GM12878 (cell line): ENCODE data around the gene SUGCT.

Experiments used
- BACH1 ChIP-seq: fragments of 450-650 bp; IDR thresholded peaks from 2 replicates; pipeline ENCODE4 v1.6.1; 2017; ENCODE audit warnings: mild to moderate bottlenecking, borderline replicate concordance
- HCFC1 ChIP-seq: fragments of 150-350 bp; IDR thresholded peaks from 2 replicates; pipeline ENCODE4 v1.6.1; 2014; ENCODE audit warnings: low read length
- MYC ChIP-seq: IDR thresholded peaks from 2 replicates; pipeline ENCODE4 v1.6.1; 2011; ENCODE audit warnings: mild to moderate bottlenecking, low read length, moderate library complexity, inconsistent platforms; ENCODE audit not compliant: insufficient read depth, insufficient replicate concordance, insufficient read length, severe bottlenecking
- POLR2AphosphoS5 ChIP-seq: IDR thresholded peaks from 2 replicates; pipeline ENCODE4 v1.6.1; 2011; ENCODE audit warnings: mild to moderate bottlenecking, low read length, inconsistent platforms
- TAF1 ChIP-seq: IDR thresholded peaks from 2 replicates; pipeline ENCODE4 v1.6.1; 2011; ENCODE audit warnings: mild to moderate bottlenecking, low read depth, low read length, borderline replicate concordance
- YY1 ChIP-seq: IDR thresholded peaks from 2 replicates; pipeline ENCODE4 v1.6.1; 2011; ENCODE audit warnings: low read depth, mild to moderate bottlenecking, low read length
- TF ChIP-seq, protein P1 (sequence below), 3 experiments: IDR thresholded peaks in 2 of 3; conservative IDR thresholded peaks in 1 of 3; 2 replicates each; pipeline ENCODE4 v1.5.1; 2011; ENCODE audit warnings: low read depth in 3 of 3, low read length in 3 of 3, mild to moderate bottlenecking in 3 of 3, control low read depth in 2 of 3, moderate library complexity in 2 of 3, inconsistent platforms in 1 of 3, mixed read lengths in 1 of 3; ENCODE audit not compliant: control insufficient read depth in 2 of 3, insufficient read depth in 1 of 3; ENCODE audit errors: extremely low read depth in 1 of 3

DNA sequence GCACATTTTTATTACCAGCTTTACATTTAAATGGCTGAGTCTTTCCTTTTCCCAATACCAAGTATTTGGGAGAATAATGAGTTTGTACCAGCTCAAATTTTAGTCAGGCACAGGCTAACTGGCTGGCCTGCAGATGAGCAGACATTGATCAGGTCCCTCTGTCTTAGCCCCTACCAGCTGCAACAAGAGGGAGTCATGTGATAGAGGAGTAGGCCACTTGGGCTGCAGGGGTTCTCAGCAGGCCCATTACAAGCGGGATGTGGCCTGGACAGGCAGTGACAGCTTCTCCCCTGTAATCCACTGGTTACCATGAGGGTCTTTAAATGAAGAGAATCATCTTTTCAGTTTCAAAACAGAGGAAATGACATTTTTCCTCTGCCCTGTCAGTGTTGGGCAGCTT lies 283.6 kb downstream of the SUGCT start:
- TF ChIP-seq POLR2AphosphoS5, result no peak
- no peak for TF ChIP-seq MYC
- no peak for TF ChIP-seq YY1
- no peak for TF ChIP-seq BACH1
- TF ChIP-seq HCFC1, result no peak
- TF ChIP-seq TAF1, result no peak
- TF ChIP-seq, protein P1, sequence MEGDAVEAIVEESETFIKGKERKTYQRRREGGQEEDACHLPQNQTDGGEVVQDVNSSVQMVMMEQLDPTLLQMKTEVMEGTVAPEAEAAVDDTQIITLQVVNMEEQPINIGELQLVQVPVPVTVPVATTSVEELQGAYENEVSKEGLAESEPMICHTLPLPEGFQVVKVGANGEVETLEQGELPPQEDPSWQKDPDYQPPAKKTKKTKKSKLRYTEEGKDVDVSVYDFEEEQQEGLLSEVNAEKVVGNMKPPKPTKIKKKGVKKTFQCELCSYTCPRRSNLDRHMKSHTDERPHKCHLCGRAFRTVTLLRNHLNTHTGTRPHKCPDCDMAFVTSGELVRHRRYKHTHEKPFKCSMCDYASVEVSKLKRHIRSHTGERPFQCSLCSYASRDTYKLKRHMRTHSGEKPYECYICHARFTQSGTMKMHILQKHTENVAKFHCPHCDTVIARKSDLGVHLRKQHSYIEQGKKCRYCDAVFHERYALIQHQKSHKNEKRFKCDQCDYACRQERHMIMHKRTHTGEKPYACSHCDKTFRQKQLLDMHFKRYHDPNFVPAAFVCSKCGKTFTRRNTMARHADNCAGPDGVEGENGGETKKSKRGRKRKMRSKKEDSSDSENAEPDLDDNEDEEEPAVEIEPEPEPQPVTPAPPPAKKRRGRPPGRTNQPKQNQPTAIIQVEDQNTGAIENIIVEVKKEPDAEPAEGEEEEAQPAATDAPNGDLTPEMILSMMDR (IDR thresholded peaks at IDR 0.05 in 2 of 3, conservative IDR thresholded peaks at IDR 0.05 in 1 of 3; ENCODE audit: control insufficient read depth in 2 of 3, extremely low read depth in 1 of 3, insufficient read depth in 1 of 3, low read depth in 3 of 3, low read length in 3 of 3), result no peak
